Heart left ventricle (tissue), 16 donors: ENCODE results near the gene C12orf75. TPM values are rescaled to one million over a fixed set of nuclear protein-coding genes. Genes with fewer than 3 reads are reported as not detected.
A peak's percentile ranks its signal among the peaks of the same experiment; 100 is the strongest.
"Not testable (repeated sequence)": the region's sequence is repeated elsewhere in the genome, so short reads cannot be mapped to it uniquely, and the experiment has no call there.

Source experiments
- ATAC-seq, 4 donors: fragments of 200-7000 bp; cut with Tn5 transposase; one replicate each; pipeline ENCODE4 v1.9.1; 2020 to 2022; ENCODE audit warnings: moderate library complexity in 4 of 4, mild to moderate bottlenecking in 3 of 4, moderate number of reproducible peaks in 1 of 4
- DNase-seq, 5 donors: peaks; one replicate each; pipeline ENCODE4 v3.0.0-alpha.2; 2020
- H3K27ac ChIP-seq, 12 donors: fragments of 200-600 bp; sonication (generic) in 4 of 12; one replicate each; pipeline versions ENCODE4 v1.5.0 to v1.8.0; 2016 to 2022; ENCODE audit warnings: mild to moderate bottlenecking in 2 of 12
- H3K27me3 ChIP-seq, 9 donors: fragments of 200-600 bp; sonication (generic) in 2 of 9; one replicate each; pipeline versions ENCODE4 v1.5.1 to v1.8.0; 2016 to 2022; ENCODE audit warnings: mild to moderate bottlenecking in 3 of 9
- H3K36me3 ChIP-seq, 9 donors: fragments of 200-600 bp; sonication (generic) in 2 of 9; one replicate each; pipeline versions ENCODE4 v1.5.0 to v1.8.0; 2018 to 2022; ENCODE audit warnings: mild to moderate bottlenecking in 2 of 9
- H3K4me1 ChIP-seq, 12 donors: fragments of 200-600 bp; sonication (generic) in 4 of 12; one replicate each; pipeline versions ENCODE4 v1.5.0 to v1.8.0; 2016 to 2022; ENCODE audit warnings: mild to moderate bottlenecking in 3 of 12
- H3K4me3 ChIP-seq, 12 donors: fragments of 200-600 bp; sonication (generic) in 4 of 12; one replicate each; pipeline versions ENCODE4 v1.5.0 to v1.8.0; 2017 to 2022; ENCODE audit warnings: mild to moderate bottlenecking in 9 of 12, moderate library complexity in 4 of 12
- H3K9me3 ChIP-seq, 12 donors: fragments of 200-600 bp; sonication (generic) in 4 of 12; one replicate each; pipeline versions ENCODE4 v1.5.0 to v1.8.0; 2016 to 2022; ENCODE audit warnings: mild to moderate bottlenecking in 1 of 12
- CTCF ChIP-seq, 12 donors: fragments of 200-600 bp; sonication (generic) in 4 of 12; IDR thresholded peaks; one replicate each; pipeline versions ENCODE4 v1.5.0 to v1.8.0; 2018 to 2022; ENCODE audit warnings: antibody characterized with exemption in 12 of 12, mild to moderate bottlenecking in 5 of 12
- POLR2A ChIP-seq, 2 donors: fragments of 450-650 bp; IDR thresholded peaks; one replicate each; pipeline ENCODE4 v1.6.1; 2017; ENCODE audit warnings: antibody characterized with exemption in 2 of 2, mild to moderate bottlenecking in 2 of 2, moderate library complexity in 2 of 2
- WGBS, 4 donors: extraction: QIAGEN DNeasy Blood & Tissue Kit in 2 of 4; methylation state at CpG; one replicate each; pipeline versions ENCODE4 v1.1.5 to v1.1.7; 2013 to 2018; 5-methylcytosine and 5-hydroxymethylcytosine counted together
- intact Hi-C, 10 donors: fragments of 100-400 bp; cut with DNase I; formaldehyde crosslinking; loops; one replicate each; pipeline versions ENCODE4 v1.11.1 to v1.14.2; 2022
- polyA plus RNA-seq, 2 donors: library from polyadenylated mRNA; stranded (reverse); fragments of 200-250 nt; gene quantifications; one replicate each; pipeline ENCODE4 v1.2.3, GENCODE V29; 2013
- total RNA-seq, 9 donors: library from RNA; depleted of rRNA in 2 of 9; stranded (reverse); fragments of >200 nt in 2 of 9; fragmentation: NEBNext Ultra II Directional in 3 of 9; extraction: Animal tissue kit (Norgen Biotek cat#: 25700) in 3 of 9; gene quantifications; one replicate each; pipeline versions ENCODE4 v1.1.0 to v1.2.4, GENCODE V29; 2016 to 2023
- donor health status: ischemic (EF 13 %, LVEDD 7.1; RV severe dilation, severe dysfunction).
- donor health status: healthy with polysubstance abuse.
- donor health status: DM: no; HTN: yes; CAD: no.
- donor health status: DM: no; HTN: no; CAD: no.
- donor health status: ischemic (EF 25% LVEDD 6.9; RV normal size, moderate dysfunction).
- donor health status: ischemic (EF 25% LVEDD 5.7; RV mildly dilated, moderate dysfunction).
- donor health status: healthy.
- donor health status: DM: yes; HTN: yes; CAD: no.
- donor health status: ischemic (EF 35%, LVEDD 5.7; RV mildly dilated, moderate dysfunction).
- donor health status: nonischemic (EF 11% LVEDD 7.7; RV severe dilation, severe dysfunction).
- donor health status: DM: yes; HTN: yes; CAD: no.
- donor health status: PGD.
- donor health status: ischemic (EF 29% LVEDD 5.4; RV normal size, mild dysfunction).
- donor health status: nonischemic (EF 23%, LVEDD 6.1; RV moderate dilation, normal function).

C12orf75 gene
- total and polyA plus RNA-seq, 11 donors = 0.33 to 14.5 (median 1.4) TPM; not detected in 1

GRCh38 chr12:105329926-105330282, 587 bp upstream of the C12orf75 start:
- no peaks in the 10 kb centered on the region for H3K36me3 ChIP-seq
- ATAC-seq = no peak
- H3K27ac ChIP-seq = peak overlapping the region in 1 of 12 donors; percentile 52
- TF ChIP-seq POLR2A (IDR thresholded peaks at IDR 0.05) = no peak
- no peak for TF ChIP-seq CTCF (IDR thresholded peaks at IDR 0.05)
- WGBS, 4 donors = 4 to 10% (median 6%) methylated on average over 8 to 9 of the region's 9 CpGs
- peak overlapping the region in 11 of 12 donors; percentile 54 to 87 (median 73) for H3K4me3 ChIP-seq
- intact Hi-C loops = no loop called here
- H3K4me1 ChIP-seq = peaks cover 0 to 17% (median 5%) of the 10 kb centered on the region in 12 donors
- H3K27me3 ChIP-seq = no peaks in the 10 kb centered on the region
- DNase-seq = no peak
- H3K9me3 ChIP-seq = no peaks in the 10 kb centered on the region

GRCh38 chr12:105330931-105331804, 677 bp downstream of the C12orf75 start:
- Histone ChIP-seq H3K27me3 (no peaks in the 10 kb centered on the region), H3K27ac (peak overlapping the region in 2 of 12 donors; percentile 38 to 52), H3K9me3 (no peaks in the 10 kb centered on the region), H3K36me3 (no peaks in the 10 kb centered on the region), H3K4me3 (peak overlapping the region; percentile 54 to 87 (median 72)), H3K4me1 (peaks cover 0 to 17% (median 5%) of the 10 kb centered on the region in 12 donors)
- TF ChIP-seq POLR2A (IDR thresholded peaks at IDR 0.05) (no peak), CTCF (IDR thresholded peaks at IDR 0.05) (peak in 1 of 12 donors; percentile 29)
- peak in 2 of 4 donors; percentile 20 to 42 for ATAC-seq
- 4 to 11% (median 5%) methylated on average over 21 to 46 of the region's 46 CpGs for WGBS, 4 donors
- DNase-seq = peak; percentile 8 to 65 (median 29)
- intact Hi-C loops = no loop called here

DNA sequence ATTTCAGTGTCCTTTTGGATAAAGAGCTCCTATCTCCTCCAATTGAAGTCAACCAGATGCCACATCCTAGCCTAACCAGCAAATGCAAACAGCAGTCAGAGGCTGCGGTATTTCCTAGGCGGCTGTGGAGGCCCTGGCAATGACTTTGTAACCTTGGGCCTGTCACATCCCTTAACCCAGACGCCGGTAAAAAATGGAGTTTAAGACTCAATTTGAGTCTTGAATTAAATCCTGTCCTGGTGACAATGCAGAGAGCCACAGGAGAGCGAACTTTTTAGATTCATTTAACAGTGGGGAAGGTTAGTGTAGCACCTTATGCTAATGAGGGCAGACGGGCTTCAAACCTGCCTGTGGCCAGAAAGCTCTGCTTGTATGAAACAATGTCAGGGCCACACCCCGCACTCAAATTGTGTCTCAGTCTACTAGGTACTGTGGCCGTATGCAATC, 1.3 kb downstream of the C12orf75 start:
- TF ChIP-seq POLR2A (IDR thresholded peaks at IDR 0.05) (no peak), CTCF (IDR thresholded peaks at IDR 0.05) (no peak)
- no peak for ATAC-seq
- Histone ChIP-seq H3K4me3 (peak overlapping the region in 4 of 12 donors; percentile 73 to 87 (median 80)), H3K36me3 (no peaks in the 10 kb centered on the region), H3K9me3 (no peaks in the 10 kb centered on the region), H3K27me3 (no peaks in the 10 kb centered on the region), H3K27ac (no peak overlapping the region), H3K4me1 (peaks cover 0 to 17% (median 5%) of the 10 kb centered on the region in 12 donors)
- intact Hi-C loops = no loop called here
- DNase-seq = no peak
- 83 to 87% (median 85%) methylated on average over 8 of the region's 8 CpGs for WGBS, 4 donors

DNA sequence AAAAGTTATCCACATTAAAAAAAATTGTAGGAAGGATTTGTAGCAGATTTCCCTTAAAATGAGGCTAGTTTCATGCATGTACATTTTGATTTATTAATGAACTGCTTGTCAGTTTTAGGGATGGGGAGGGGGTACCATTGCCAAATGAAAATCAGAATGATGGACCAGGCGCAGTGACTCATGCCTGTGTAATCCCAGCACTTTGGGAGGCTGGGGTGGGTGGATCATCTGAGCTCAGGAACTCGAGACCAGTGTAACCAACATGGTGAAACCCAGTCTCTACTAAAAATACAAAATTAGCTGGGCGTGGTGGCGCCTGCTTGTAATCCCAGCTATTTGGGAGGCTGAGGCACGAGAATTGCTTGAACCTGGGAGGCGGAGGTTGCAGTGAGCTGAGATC, 1.8 kb downstream of the C12orf75 start:
- DNase-seq, H3K27ac ChIP-seq, H3K27me3 ChIP-seq, ATAC-seq, H3K9me3 ChIP-seq, H3K36me3 ChIP-seq, intact Hi-C loops: not testable (repeated sequence)
- WGBS, 4 donors = 95 to 98% (median 96%) methylated on average over 6 of the region's 6 CpGs
- Histone ChIP-seq H3K4me1 (peaks cover 0 to 17% (median 5%) of the 10 kb centered on the region in 12 donors), H3K4me3 (peak overlapping the region in 1 of 12 donors; percentile 79)
